Parathyroid adenoma (tissue), 2 donors: ENCODE measurements around the gene ZNF281.

ENCODE experiments used
- H2AFZ ChIP-seq: fragments of 300-600 bp; sonication (generic); one replicate; pipeline ENCODE4 v1.7.0; 2017; ENCODE audit warnings: antibody characterized with exemption, mild to moderate bottlenecking
- H3K27ac ChIP-seq: fragments of 300-600 bp; sonication (generic); one replicate; pipeline ENCODE4 v1.7.0; 2017
- H3K27me3 ChIP-seq: fragments of 300-600 bp; sonication (generic); one replicate; pipeline ENCODE4 v1.7.0; 2017; ENCODE audit warnings: low read length; ENCODE audit not compliant: control insufficient read depth, insufficient read depth
- H3K36me3 ChIP-seq: fragments of 300-600 bp; sonication (generic); one replicate; pipeline ENCODE4 v1.7.0; 2017; ENCODE audit warnings: low read length; ENCODE audit not compliant: control insufficient read depth, insufficient read depth
- H3K4me1 ChIP-seq: fragments of 300-600 bp; sonication (generic); one replicate; pipeline ENCODE4 v1.7.0; 2017; ENCODE audit warnings: control low read depth
- H3K4me2 ChIP-seq: fragments of 300-600 bp; sonication (generic); one replicate; pipeline ENCODE4 v1.7.0; 2017; ENCODE audit warnings: low read length
- H3K4me3 ChIP-seq: fragments of 300-600 bp; sonication (generic); one replicate; pipeline ENCODE4 v1.7.0; 2017; ENCODE audit warnings: low read depth, low read length
- H3K79me2 ChIP-seq: fragments of 300-600 bp; sonication (generic); one replicate; pipeline ENCODE4 v1.7.0; 2017; ENCODE audit warnings: control low read depth
- H3K9ac ChIP-seq: fragments of 300-600 bp; sonication (generic); one replicate; pipeline ENCODE4 v1.7.0; 2017; ENCODE audit warnings: mild to moderate bottlenecking
- H3K9me3 ChIP-seq: fragments of 300-600 bp; sonication (generic); one replicate; pipeline ENCODE4 v1.7.0; 2017; ENCODE audit warnings: low read length; ENCODE audit not compliant: control insufficient read depth
- CTCF ChIP-seq: fragments of 300-600 bp; sonication (generic); IDR thresholded peaks from one replicate; pipeline ENCODE4 v1.7.0; 2017; ENCODE audit warnings: antibody characterized with exemption, mild to moderate bottlenecking
- donor health status: primary hyperparathyroidism.

Gene ZNF281

GRCh38 chr1:200379432-200379757 is 30.4 kb downstream of the ZNF281 start:
- Histone ChIP-seq H3K9me3 (no peaks in the 10 kb centered on the region), H3K36me3 (no peaks in the 10 kb centered on the region), H3K9ac (no peak overlapping the region), H2AFZ (no peak overlapping the region), H3K79me2 (no peaks in the 10 kb centered on the region), H3K27me3 (no peaks in the 10 kb centered on the region), H3K4me2 (no peak overlapping the region), H3K27ac (no peak overlapping the region), H3K4me1 (no peaks in the 10 kb centered on the region), H3K4me3 (no peak overlapping the region)
- TF ChIP-seq CTCF = no peak

GRCh38 chr1:200378096-200378495 is 31.7 kb downstream of the ZNF281 start:
- no peak overlapping the region for H3K4me2 ChIP-seq
- H3K27ac ChIP-seq = no peak overlapping the region
- H3K9me3 ChIP-seq = no peaks in the 10 kb centered on the region
- H3K79me2 ChIP-seq = no peaks in the 10 kb centered on the region
- no peaks in the 10 kb centered on the region for H3K36me3 ChIP-seq
- no peak overlapping the region for H3K9ac ChIP-seq
- no peak overlapping the region for H2AFZ ChIP-seq
- no peaks in the 10 kb centered on the region for H3K4me1 ChIP-seq
- no peaks in the 10 kb centered on the region for H3K27me3 ChIP-seq
- no peak overlapping the region for H3K4me3 ChIP-seq
- no peak for TF ChIP-seq CTCF

GRCh38 chr1:200376528-200376927 is 33.3 kb downstream of the ZNF281 start:
- Histone ChIP-seq H3K36me3 (no peaks in the 10 kb centered on the region), H3K9me3 (no peaks in the 10 kb centered on the region), H3K4me1 (no peaks in the 10 kb centered on the region), H3K27ac (no peak overlapping the region), H3K9ac (no peak overlapping the region), H2AFZ (no peak overlapping the region), H3K4me3 (no peak overlapping the region), H3K4me2 (no peak overlapping the region), H3K79me2 (no peaks in the 10 kb centered on the region), H3K27me3 (no peaks in the 10 kb centered on the region)
- no peak for TF ChIP-seq CTCF

GRCh38 chr1:200374569-200375295 is 35.1 kb downstream of the ZNF281 start:
- H3K79me2 ChIP-seq = no peaks in the 10 kb centered on the region
- no peak overlapping the region for H2AFZ ChIP-seq
- H3K27me3 ChIP-seq = no peaks in the 10 kb centered on the region
- no peak for TF ChIP-seq CTCF
- no peak overlapping the region for H3K9ac ChIP-seq
- H3K4me3 ChIP-seq = no peak overlapping the region
- H3K4me2 ChIP-seq = no peak overlapping the region
- H3K27ac ChIP-seq = no peak overlapping the region
- no peaks in the 10 kb centered on the region for H3K9me3 ChIP-seq
- H3K4me1 ChIP-seq = no peaks in the 10 kb centered on the region
- no peaks in the 10 kb centered on the region for H3K36me3 ChIP-seq

- TF ChIP-seq CTCF = no peak
- Histone ChIP-seq H3K9me3 (no peaks in the 10 kb centered on the region), H3K79me2 (no peaks in the 10 kb centered on the region), H3K9ac (no peak overlapping the region), H3K4me1 (no peaks in the 10 kb centered on the region), H3K4me3 (no peak overlapping the region), H3K27me3 (no peaks in the 10 kb centered on the region), H3K36me3 (no peaks in the 10 kb centered on the region), H3K4me2 (no peak overlapping the region), H3K27ac (no peak overlapping the region), H2AFZ (no peak overlapping the region)
Observed at GRCh38 chr1:200373811-200374231, 36.0 kb downstream of the ZNF281 start.
